Neural crest cell (in vitro differentiated cells): ENCODE measurements around the gene KISS1. TPM values are rescaled to one million over a fixed set of nuclear protein-coding genes. Genes with fewer than 3 reads are reported as not detected.

ENCODE experiments used
- DNase-seq: peaks from one replicate; pipeline ENCODE4 v3.0.0; 2021; ENCODE audit warnings: low read depth, mixed read lengths, low spot score
- H3K27ac Mint-ChIP-seq: one replicate; pipeline ENCODE4 v1.8.0; 2021; ENCODE audit warnings: mild to moderate bottlenecking, mixed read lengths; ENCODE audit not compliant: unreplicated experiment
- H3K27me3 Mint-ChIP-seq: 2 replicates; pipeline ENCODE4 v1.8.0; 2021; ENCODE audit warnings: low read depth, mild to moderate bottlenecking, mixed read lengths
- H3K36me3 Mint-ChIP-seq: 2 replicates; pipeline ENCODE4 v1.8.0; 2021; ENCODE audit warnings: low read depth, mild to moderate bottlenecking, mixed read lengths
- H3K4me1 Mint-ChIP-seq: 2 replicates; pipeline ENCODE4 v1.8.0; 2021; ENCODE audit warnings: mixed read lengths
- H3K4me3 Mint-ChIP-seq: one replicate; pipeline ENCODE4 v1.8.0; 2021; ENCODE audit warnings: mild to moderate bottlenecking, mixed read lengths
- H3K9me3 Mint-ChIP-seq: 2 replicates; pipeline ENCODE4 v1.8.0; 2021; ENCODE audit warnings: mixed read lengths
- CTCF ChIP-seq: fragments of 200-600 bp; sonication (generic); conservative IDR thresholded peaks from 2 replicates; pipeline ENCODE4 v1.5.0; 2021; ENCODE audit warnings: antibody characterized with exemption, mild to moderate bottlenecking
- total RNA-seq: library from RNA; stranded (reverse); gene quantifications from 2 replicates; pipeline ENCODE4 v1.2.1, GENCODE V29; 2021

The KISS1 gene
- total RNA-seq, 1 donor from 2014 or later: not detected

- Mint-ChIP-seq H3K9me3 (peaks cover 7% of the 10 kb centered on the region), H3K4me3 (no peak overlapping the region), H3K27ac (no peak overlapping the region), H3K36me3 (peaks cover 4% of the 10 kb centered on the region), H3K4me1 (no peaks in the 10 kb centered on the region), H3K27me3 (peaks cover 7% of the 10 kb centered on the region)
- DNase-seq: no peak
- TF ChIP-seq CTCF: no peak
Measured at GRCh38 chr1:204232526-204232925, 36.2 kb upstream of the KISS1 start.

DNA sequence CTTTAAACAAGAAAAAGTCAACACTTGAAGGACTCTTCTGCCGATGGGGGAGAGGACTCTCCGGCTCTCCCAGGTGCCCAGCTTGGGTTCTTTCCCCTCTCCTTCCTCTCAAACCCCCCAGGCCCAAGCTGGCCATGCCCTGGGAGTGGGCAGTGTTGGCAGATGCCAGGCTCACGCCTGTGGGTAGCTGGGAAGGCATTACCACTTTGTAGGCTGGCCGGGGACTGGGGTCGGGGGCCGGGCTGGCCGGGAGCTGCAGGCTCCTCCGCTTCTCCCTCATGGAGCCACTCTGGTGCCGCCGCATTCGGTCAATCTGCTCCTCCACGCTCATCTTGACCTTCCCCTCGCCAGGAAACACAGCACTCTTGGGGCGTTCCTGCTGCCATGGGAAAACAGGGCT, 33.9 kb upstream of the KISS1 start:
- TF ChIP-seq CTCF: no peak
- Mint-ChIP-seq H3K27ac (no peak overlapping the region), H3K27me3 (peaks cover 7% of the 10 kb centered on the region), H3K4me3 (no peak overlapping the region), H3K4me1 (no peaks in the 10 kb centered on the region), H3K9me3 (no peaks in the 10 kb centered on the region), H3K36me3 (no peaks in the 10 kb centered on the region)
- no peak for DNase-seq

DNA sequence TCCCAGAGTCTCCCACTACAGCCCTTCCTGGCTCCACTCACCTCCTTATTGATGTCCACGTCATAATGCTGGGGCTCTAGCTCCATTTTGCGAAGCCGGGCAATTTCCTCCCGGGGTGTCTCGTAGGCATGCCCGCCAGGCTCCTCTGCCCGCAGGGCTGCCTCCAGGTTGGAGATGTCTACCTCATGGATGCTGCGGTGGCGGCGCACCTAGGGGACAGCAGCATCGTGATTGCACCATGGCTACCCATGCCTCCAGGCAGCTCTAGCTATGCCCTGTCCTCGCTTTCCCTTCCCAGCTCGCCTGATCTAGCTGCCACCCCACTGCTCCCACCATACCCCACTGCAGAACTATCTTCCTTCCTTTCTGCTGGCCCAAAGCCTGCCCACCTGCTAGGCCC, 32.6 kb upstream of the KISS1 start:
- Mint-ChIP-seq H3K4me3 (no peak overlapping the region), H3K27ac (no peak overlapping the region), H3K27me3 (peaks cover 7% of the 10 kb centered on the region), H3K4me1 (no peaks in the 10 kb centered on the region), H3K9me3 (no peaks in the 10 kb centered on the region), H3K36me3 (no peaks in the 10 kb centered on the region)
- no peak for DNase-seq
- TF ChIP-seq CTCF: no peak

- no peak for DNase-seq
- H3K27me3 Mint-ChIP-seq: peaks cover 7% of the 10 kb centered on the region
- TF ChIP-seq CTCF: no peak
- no peaks in the 10 kb centered on the region for H3K36me3 Mint-ChIP-seq
- no peak overlapping the region for H3K27ac Mint-ChIP-seq
- H3K9me3 Mint-ChIP-seq: no peaks in the 10 kb centered on the region
- no peak overlapping the region for H3K4me3 Mint-ChIP-seq
- H3K4me1 Mint-ChIP-seq: no peaks in the 10 kb centered on the region
Measured at GRCh38 chr1:204227996-204228785, 31.9 kb upstream of the KISS1 start.

DNA sequence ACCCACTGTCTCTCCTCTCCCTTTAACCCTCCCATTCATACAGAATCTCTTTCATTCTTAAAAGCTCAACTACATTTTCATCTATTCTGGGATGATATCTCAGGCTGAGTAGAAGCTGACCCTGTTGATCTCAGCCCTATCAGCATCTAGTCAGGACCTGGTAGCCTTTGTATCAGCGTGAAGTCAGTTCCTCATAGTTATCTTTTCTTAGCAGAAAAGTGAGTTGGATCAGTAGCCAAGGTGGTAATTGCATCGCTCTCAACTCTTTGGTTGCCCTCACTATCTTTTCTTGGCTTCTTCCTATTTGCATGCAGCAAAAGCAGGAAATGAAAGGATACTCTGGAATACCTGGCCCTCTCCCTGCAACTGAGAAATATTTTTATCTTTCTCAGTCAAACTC, 31.1 kb upstream of the KISS1 start:
- Mint-ChIP-seq H3K27me3 (peaks cover 9% of the 10 kb centered on the region), H3K36me3 (no peaks in the 10 kb centered on the region), H3K4me1 (no peaks in the 10 kb centered on the region), H3K4me3 (no peak overlapping the region), H3K9me3 (no peaks in the 10 kb centered on the region), H3K27ac (no peak overlapping the region)
- no peak for TF ChIP-seq CTCF
- DNase-seq: no peak
